Measurements from ENCODE around the gene CCDC157.
"Not testable (repeated sequence)": the region's sequence is repeated elsewhere in the genome, so short reads cannot be mapped to it uniquely, and the experiment has no call there.

Gene CCDC157

GRCh38 chr22:30392661-30393321, 36.0 kb downstream of the CCDC157 start:
- DNase-seq (ENCODE audit: low read depth): no peak

GRCh38 chr22:30393322-30393680, 36.5 kb downstream of the CCDC157 start:
- DNase-seq (ENCODE audit: low read depth): no peak

- no peak for DNase-seq (ENCODE audit: low read depth)
Measured at GRCh38 chr22:30393885-30394284, 37.1 kb downstream of the CCDC157 start.

- DNase-seq (ENCODE audit: low read depth): peak; percentile 33
Measured at GRCh38 chr22:30396871-30397655, 40.3 kb downstream of the CCDC157 start, which contains the start of gene SEC14L2. Gene SEC14L2 (plus strand): TSS chr22:30397018. CDS start chr22:30397117, 99 bp downstream.

- DNase-seq (ENCODE audit: low read depth): no peak
Measured at GRCh38 chr22:30397656-30398635, 41.1 kb downstream of the CCDC157 start.

- DNase-seq (ENCODE audit: low read depth): no peak
Measured at GRCh38 chr22:30398685-30399680, 42.2 kb downstream of the CCDC157 start.

DNA sequence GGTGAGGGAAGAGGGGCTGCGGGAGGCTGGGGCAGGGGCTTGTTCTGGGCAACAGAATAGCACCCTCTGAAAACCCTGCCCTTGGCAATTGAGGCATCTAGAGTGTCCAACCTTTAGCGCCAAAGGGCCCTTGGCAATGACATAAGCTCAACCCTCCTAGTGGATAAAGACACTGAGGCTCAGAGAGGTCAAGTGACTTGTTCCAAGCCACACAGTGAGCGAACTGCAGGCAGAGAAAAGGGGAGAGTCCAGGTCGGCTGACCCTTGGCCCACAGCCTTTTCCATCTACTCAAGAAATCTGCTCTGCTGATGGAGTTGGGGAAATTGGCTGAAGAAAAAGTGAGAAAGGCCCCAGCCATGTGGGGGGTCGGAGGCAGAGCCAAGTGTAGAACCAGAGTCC, 42.9 kb downstream of the CCDC157 start:
- DNase-seq (ENCODE audit: low read depth): no peak

DNA sequence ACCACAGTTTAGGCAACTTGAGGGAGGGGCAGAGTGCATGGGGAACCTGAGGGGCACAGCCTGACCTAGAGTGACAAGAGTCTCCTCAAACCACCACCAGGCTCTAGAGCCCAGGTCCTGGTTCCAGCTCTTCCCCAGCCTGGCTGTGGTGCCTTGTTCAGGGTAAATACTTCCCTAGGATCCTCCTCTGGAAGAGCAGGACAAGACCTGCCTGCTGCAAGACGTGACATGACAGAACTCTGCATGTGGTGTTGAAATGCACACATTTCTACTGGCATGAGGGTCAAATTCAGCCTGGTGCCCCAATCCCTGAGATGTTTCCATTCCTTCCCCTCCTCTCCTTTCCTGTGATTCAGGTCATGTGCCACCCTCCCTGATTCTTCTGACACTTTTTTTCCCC, 43.4 kb downstream of the CCDC157 start:
- DNase-seq (ENCODE audit: low read depth): no peak

GRCh38 chr22:30401024-30401423, 44.2 kb downstream of the CCDC157 start:
- not testable (repeated sequence) for DNase-seq (ENCODE audit: low read depth)

- DNase-seq (ENCODE audit: low read depth): no peak
Measured at GRCh38 chr22:30402028-30402765, 45.4 kb downstream of the CCDC157 start.

DNA sequence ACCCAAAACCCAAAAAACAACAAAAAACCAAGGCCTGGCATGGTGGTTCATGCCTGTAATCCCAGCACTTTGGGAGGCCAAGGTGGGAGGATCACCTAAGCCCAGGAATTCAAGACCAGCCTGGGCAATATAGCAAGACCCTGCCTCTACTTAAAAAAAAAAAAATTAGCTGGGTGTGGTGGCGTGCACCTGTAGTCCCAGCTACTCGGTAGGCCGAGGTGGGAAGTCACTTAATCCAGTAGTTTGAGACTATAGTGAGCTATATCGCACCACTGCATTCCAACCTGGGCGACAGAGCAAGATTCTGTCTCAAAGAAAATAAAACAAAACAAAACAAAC, 45.9 kb downstream of the CCDC157 start:
- not testable (repeated sequence) for DNase-seq (ENCODE audit: low read depth)

GRCh38 chr22:30404307-30404706, 47.5 kb downstream of the CCDC157 start:
- no peak for DNase-seq (ENCODE audit: low read depth)

GRCh38 chr22:30405731-30406130, 48.9 kb downstream of the CCDC157 start:
- no peak for DNase-seq (ENCODE audit: low read depth)

- no peak for DNase-seq (ENCODE audit: low read depth)
Measured at GRCh38 chr22:30406400-30406799, 49.6 kb downstream of the CCDC157 start.

- no peak for DNase-seq (ENCODE audit: low read depth)
Measured at GRCh38 chr22:30408388-30409102, 51.7 kb downstream of the CCDC157 start.

DNA sequence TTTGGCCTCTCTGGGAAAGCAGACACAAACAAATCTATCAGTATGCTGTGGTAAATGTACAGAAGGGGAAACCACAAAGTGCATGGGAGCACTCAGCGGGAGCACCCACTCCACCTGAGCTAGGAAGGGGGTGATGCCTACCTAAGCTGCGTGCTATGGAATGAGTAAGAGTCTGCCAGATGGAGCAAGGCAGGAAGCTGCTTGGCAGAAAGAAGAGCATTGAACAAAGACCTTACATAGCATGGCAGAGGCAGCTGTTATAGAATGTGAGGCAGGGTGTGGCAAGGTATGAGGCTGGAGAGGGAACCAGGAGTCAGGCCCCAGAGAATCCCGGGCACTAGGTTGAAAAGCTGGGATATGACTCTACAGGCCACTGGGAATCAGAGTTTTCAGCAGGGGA, 55.0 kb downstream of the CCDC157 start:
- no peak for DNase-seq (ENCODE audit: low read depth)

GRCh38 chr22:30413001-30413400, 56.2 kb downstream of the CCDC157 start:
- no peak for DNase-seq (ENCODE audit: low read depth)

DNA sequence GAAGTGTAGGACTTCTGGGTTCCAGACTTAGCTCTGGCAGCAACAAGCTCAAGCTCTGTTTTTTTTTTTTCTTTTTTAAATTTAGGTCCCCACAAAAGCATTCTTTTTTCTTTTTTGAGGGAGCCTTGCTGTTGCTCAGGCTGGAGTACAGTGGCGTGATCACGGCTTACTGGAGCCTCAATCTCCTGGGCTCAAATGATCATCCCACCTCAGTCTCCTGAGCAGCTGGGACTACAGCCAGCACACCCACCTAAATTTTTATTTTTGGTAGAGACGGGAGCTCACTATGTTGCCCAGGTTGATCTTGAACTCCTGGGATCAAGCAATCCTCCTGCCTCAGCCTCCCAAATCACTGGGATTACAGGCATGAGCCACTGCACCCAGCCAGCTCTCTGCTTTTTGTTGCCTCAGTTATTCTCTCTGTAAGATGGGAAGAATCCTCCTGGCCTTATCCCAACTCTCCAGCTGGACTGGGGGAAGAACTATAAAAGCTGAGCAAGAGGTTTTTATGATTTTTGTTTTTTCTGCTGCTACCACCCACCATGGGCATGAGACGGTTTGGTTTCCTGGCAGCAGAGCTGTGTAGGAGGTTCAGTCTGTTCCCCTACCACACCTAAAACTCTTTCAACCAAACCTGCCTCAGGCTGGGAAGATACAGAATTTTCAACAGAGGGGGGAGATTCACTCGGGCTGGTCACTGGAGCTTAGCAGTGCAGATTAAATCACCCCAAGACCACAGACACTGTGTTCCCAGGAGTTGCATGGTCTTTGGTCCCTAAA, 57.1 kb downstream of the CCDC157 start:
- DNase-seq (ENCODE audit: low read depth): no peak

DNA sequence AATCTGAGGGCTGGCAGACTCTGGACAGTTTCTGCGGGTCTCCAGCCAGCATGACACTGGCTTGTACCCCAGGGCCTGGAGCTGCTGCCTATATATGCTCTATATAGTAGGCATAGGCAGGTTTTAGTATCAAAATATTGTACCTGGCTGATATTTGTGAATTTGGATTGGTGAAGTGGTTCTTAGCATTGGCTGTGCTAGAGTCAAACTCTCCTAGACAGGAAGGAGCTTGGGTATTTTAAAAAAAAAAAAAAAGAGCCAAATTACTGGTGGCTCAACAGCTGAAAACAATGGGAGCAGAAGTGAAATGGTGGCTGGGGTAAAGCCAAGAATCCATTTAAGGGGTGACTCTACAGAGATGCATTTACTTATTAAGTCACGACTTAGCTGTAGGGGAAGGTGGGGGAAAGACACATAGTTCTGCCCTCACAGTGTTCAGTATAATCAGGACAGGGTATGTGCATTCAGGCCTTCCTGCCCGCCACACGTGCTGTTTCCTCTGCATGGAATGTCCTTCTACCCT, 57.8 kb downstream of the CCDC157 start:
- no peak for DNase-seq (ENCODE audit: low read depth)
